Subcutaneous adipose tissue (tissue), 4 donors: ENCODE measurements around the gene NFIB. TPM values are rescaled to one million over a fixed set of nuclear protein-coding genes. Genes with fewer than 3 reads are reported as not detected.

Experiments used
- total RNA-seq, 4 donors: library from RNA; depleted of rRNA; stranded (reverse); fragments of >200 nt; gene quantifications; one replicate each; pipeline ENCODE4 v1.1.0, GENCODE V29; 2016
- TF ChIP-seq, protein P1 (sequence below): fragments of 450-650 bp; IDR thresholded peaks from one replicate; pipeline ENCODE4 v1.5.1; 2016; ENCODE audit warnings: low read depth, mild to moderate bottlenecking, control low read depth, antibody characterized with exemption, moderate library complexity

Gene NFIB
- 100 to 1,000 TPM in 2 of 4 donors, 10 to 100 TPM in 2; 79.2 to 215 (median 126) TPM for total RNA-seq

DNA sequence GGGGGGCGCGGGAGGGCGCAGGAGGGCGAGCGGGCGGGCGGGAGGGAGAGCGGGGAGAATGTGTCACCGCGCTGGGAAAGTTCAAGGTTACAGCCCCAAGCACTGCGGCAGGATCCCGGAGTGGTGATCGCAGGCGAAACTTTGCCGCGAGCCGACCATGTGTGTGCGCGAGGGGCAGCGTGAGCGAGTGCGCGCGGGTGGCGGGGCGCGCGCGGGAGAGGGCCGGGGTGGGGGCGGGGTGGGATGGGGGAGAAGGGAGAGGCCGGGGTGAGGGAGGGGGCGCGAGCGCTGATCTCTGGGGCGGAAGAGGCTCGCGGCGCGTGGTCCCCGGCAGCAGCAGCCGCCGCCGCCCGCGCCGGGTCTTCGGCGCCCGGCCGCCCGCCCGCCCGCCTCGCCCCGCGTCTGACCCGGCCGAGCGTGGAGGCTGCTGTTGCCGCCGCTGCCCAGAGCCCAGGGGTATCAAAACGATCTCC, at the start of gene NFIB:
TSS of gene NFIB (minus strand) at position 191 of the 473 bp plus-strand sequence. CDS start 630 bp downstream, outside the sequence.
- TF ChIP-seq, protein P1, sequence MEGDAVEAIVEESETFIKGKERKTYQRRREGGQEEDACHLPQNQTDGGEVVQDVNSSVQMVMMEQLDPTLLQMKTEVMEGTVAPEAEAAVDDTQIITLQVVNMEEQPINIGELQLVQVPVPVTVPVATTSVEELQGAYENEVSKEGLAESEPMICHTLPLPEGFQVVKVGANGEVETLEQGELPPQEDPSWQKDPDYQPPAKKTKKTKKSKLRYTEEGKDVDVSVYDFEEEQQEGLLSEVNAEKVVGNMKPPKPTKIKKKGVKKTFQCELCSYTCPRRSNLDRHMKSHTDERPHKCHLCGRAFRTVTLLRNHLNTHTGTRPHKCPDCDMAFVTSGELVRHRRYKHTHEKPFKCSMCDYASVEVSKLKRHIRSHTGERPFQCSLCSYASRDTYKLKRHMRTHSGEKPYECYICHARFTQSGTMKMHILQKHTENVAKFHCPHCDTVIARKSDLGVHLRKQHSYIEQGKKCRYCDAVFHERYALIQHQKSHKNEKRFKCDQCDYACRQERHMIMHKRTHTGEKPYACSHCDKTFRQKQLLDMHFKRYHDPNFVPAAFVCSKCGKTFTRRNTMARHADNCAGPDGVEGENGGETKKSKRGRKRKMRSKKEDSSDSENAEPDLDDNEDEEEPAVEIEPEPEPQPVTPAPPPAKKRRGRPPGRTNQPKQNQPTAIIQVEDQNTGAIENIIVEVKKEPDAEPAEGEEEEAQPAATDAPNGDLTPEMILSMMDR, result no peak

DNA sequence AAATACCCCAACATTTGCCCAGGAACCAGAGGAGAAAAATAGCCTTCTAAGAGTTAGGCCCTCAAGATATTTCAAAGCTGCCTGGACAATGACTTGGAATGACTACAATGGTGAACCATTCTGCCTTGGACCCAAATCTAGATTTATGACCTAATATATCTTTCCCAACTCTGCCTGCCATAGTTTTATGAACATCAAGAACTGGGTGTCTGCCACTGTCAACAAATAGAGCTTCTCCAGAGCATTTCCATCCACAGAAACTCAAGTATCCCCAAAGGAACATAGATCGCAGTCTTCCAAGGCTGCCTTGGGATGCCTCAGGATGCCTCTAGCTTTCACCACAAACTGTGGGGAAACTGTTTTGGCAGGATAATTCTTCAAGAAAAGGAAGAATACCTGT, 48.2 kb upstream of the NFIB start:
- TF ChIP-seq, protein P1, result no peak

- TF ChIP-seq, protein P1, result no peak
Observed at GRCh38 chr9:14361074-14361473, 47.1 kb upstream of the NFIB start.

DNA sequence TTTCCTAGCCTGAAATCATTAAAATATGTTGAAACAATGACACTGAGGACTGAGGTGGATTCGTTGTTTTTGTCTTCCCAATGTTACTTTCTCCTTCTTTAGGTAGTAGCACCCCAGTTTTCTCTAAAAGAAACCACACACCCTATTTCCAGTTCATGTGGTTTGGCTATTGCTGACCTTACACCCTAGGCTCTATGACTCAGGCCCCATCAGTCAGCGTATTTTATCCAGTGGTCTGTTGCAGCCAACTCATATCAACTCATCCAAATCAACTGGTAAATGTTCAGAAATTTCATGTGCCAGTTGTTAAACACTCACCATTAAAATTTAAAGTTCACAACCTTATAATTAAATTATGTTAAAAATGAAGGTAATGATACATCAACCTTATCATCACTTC, 44.6 kb upstream of the NFIB start:
- TF ChIP-seq, protein P1, result no peak

GRCh38 chr9:14356351-14357265, 42.7 kb upstream of the NFIB start:
- TF ChIP-seq, protein P1, result no peak

GRCh38 chr9:14354201-14354600, 40.3 kb upstream of the NFIB start:
- TF ChIP-seq, protein P1, result no peak

- TF ChIP-seq, protein P1, result no peak
Observed at GRCh38 chr9:14353222-14354056, 39.5 kb upstream of the NFIB start.
